NCI-H526 treated with DMSO at 0.1 percent for 48 hours (cell line): ENCODE measurements around the gene NUDT2.
"Not testable (repeated sequence)": the region's sequence is repeated elsewhere in the genome, so short reads cannot be mapped to it uniquely, and the experiment has no call there.

ENCODE experiments used
- DNase-seq: peaks from one replicate; lab custom pipeline; 2025; lab: John Stamatoyannopoulos, UW

Gene NUDT2

DNA sequence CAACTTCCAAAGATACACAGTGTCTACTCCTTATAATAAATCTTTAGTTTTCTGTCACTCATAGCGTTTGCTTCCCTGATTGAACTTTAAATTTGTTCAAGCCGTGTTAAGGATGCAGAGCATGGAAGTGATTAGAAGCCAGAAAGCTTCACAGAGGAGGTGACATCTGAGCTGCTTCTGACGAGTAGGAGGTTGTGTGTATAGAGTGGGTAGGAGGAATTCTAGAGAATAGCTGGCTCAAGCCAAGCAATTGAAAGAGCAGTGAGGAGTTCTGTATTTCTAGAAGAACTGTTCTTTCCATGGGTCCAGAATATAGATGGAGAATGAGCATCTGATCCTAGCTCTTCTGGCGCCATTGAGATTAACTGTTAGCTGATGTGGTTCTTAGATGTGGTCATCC is 6.0 kb downstream of the NUDT2 start:
- no peak for DNase-seq

DNA sequence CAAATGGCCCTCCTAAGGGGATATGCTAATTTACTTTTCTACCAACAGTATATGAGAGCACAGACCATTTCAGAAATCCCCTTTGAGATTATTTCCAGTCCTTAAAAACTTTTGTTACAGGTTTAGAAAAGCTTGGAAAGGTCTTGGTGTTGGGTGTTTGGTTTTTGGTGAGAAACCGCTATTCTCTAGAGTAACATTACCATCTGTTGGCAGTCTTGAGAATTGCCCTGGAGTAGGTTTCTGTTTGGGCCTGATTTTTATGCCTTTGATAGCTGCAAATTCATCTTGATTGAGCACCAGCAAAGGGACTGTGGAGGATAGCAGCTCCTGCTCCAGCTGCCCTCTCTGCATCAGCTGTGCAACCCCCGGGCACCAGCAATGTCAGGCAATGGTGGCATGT is 8.0 kb downstream of the NUDT2 start:
- DNase-seq = no peak

DNA sequence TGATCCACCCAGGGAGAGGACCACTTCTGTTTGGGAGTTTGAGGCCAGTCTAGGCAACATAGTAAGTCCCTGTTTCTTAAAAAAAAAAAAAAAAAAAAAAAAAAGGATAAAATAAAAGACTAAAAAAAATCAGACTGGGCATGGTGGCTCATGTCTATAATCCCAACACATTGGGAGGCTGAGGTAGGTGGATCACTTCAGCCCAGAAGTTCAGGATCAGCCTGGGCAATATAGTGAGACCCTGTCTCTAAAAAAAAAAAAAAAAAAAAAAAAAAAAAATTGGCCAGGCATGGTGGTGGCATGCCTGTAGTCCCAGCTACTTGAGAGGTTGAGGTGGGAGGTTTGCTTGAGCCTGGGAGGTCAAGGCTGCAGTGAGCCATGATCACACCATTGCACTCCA is 8.7 kb downstream of the NUDT2 start:
- not testable (repeated sequence) for DNase-seq

DNA sequence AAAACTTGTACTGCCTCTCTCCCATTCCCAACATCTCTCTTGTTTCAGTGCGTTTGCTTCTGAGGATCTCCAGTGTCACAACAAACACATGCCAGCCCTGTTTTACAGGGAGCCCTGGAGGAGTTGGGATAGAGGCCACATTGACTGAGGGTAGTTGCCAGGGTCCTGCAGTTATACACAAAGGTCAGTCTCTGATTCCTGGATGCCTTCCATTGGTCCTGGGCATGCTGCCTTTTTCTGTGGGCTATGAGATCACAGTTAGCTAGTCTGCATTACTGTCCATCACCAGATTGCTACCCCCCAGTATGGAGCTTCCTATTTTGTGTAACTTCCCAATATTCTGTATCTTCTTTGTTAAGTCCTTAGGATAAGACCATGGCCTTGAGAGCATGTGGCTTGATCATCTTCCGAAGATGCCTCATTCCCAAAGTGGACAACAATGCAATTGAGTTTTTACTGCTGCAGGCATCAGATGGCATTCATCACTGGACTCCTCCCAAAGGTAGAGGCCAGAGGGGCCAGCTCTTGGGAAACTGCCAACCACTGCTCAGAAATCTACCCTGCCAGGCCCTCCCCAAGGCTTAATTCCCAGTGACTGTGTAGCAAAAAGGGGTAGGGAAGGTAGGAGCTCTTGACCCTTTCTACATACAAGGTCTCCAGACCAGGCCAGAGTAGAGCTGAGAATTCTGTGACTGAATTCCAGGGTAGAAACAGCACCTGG is 9.5 kb downstream of the NUDT2 start:
- DNase-seq = no peak

DNA sequence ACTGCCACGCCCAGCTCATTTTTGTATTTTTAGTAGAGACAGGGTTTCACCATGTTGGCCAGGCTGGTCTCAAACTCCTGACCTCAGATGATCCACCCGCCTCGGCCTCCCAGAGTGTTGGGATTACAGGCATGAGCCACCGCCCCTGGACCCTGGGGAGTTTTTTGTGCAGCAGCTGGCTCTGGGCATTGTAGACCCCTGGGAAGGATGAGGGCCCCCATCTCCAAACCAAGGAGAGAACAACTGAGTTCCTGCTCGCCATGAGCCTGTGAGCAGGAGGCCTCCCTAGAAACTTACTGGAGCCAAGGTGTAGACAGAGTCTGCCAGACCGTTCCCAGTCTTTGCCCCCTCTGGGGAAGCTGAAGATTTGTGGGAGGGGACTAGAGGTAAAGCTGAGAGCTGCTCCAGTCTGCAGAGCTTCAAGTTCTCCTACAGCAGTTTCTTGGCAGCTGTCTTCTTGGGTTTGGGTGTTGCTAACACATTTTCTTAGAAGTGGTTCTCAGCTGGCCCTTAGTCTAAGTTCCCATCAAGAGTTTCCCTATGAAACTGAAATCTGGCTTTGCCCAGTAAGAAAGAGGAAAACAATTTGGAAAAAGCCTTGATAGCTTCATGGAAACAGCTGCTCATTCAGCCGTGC is 12.4 kb downstream of the NUDT2 start:
- no peak for DNase-seq

DNA sequence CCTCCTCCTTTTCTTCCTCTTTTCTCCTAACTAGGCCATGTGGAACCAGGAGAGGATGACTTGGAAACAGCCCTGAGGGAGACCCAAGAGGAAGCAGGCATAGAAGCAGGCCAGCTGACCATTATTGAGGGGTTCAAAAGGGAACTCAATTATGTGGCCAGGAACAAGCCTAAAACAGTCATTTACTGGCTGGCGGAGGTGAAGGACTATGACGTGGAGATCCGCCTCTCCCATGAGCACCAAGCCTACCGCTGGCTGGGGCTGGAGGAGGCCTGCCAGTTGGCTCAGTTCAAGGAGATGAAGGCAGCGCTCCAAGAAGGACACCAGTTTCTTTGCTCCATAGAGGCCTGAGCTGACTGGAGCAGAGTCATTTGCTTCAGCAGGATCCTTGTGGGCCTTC is 13.7 kb downstream of the NUDT2 start:
- no peak for DNase-seq

DNA sequence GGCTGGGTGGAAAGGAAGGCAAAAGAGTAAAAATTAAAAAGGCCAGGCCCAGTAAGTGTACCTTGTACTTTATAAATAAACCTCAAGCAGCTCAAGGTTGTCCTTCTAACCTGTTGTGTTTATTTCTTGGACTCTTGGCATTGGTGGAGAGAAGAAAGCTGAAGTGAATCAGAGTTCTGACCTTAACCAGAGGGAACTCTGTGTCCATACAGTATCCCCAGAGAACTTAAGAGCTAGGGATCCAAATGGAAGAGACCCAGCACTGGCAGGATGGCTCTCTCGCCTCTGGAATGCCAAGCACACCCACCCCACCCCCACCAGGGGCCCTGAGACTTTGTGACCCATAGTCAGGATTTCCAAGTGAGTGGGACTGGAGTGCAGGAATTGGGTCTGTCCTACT is 14.2 kb downstream of the NUDT2 start:
- DNase-seq = no peak

DNA sequence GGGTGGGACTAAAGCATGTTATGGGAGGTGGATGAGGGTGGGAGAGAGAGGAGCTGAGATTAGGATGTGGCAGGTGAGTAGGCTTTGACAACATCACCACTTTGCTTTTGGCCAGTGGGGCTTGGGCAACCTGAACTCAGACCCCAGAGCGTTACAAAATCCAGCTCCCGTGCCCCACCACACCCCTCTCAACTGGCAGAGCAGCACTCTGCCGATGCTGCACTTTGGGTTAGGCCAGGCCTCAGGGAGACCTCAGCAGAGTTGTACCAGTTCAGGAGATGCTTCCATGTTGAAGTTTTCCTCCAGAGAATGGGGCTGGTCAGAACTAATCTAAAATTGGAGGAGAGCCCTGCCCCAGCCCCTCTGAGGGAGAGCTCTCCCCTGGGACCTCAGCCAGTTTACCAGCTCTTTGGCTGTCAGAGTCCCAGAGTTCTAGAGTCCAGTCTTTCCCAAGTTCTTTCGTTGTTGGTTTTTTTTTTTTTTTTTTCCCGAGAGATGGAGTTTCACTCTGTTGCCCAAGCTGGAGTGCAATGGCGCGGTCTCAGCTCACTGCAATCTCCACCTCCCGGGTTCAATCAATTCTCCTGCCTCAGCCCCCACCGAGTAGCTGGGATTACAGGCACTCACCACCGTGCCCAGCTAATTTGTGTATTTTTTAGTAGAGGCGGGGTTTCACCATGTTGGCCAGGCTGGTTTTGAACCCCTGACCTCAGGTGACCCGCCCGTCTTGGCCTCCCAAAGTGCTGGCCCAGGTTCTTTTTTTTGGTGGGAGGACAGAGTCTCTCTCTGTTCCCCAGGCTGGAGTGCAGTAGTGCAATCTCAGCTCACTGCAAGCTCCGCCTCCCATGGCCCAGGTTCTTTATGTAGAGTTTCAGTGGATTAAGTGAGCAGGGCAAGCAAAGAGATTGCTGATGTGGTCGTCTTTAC is 17.8 kb downstream of the NUDT2 start:
- DNase-seq = no peak

DNA sequence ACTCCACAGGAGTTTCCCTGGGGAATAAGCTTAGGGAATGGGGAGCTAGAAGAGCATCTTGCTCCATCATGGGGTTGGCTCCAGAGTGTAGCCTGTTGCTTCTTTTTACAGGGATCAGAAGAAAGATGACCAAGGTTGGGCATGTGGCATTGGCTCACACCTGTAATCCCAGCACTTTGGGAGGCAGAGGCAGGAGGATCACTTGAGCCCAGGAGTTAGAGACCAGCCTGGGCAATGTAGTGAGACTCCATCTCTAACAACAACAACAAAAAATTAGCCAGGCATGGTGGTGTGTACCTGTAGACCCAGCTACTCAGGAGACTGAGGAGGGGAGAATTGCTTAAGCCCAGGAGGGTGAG is 18.4 kb downstream of the NUDT2 start:
- DNase-seq = no peak

DNA sequence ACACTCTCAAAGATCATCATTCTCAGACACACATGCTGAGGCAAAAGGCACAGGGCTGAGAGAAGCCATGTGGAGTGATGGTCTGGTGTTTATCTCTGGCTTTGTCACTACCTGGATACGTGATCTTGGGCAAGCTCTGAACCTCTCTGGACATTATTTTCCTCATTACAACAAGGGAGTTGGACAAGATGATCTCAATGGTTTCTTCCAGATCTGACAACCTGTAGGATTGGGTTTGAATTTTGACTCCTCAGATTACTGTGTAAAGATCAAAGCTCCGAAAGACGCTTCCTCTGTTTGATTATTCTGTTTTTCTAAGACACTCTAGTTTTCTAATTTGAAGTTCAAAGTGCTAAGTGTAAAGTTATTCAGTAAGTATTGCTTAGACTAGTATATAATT is 20.0 kb downstream of the NUDT2 start:
- no peak for DNase-seq

DNA sequence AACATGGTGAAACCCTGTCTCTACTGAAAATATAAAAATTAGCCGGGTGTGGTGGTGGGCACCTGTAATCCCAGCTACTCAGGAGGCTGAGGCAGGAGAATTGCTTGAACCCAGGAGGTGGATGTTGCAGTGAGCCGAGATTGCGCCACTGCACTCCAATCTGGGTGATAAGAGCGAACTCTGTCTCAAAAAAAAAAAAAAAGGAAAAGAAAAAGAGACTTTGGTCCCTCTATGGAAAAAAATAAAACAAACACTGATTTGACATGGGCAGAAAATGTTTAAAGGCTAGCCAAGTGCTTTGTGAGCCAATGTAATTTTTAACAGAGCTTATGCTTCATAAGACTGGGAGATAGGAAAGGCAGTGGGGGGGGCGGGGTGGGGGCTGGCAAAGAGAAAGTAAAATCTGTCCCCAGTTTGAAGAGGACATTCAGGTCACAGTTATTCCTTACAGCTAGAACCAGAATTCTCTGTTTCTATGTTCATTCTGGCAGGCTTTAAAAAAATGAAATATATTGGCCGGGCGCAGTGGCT is 22.8 kb downstream of the NUDT2 start:
- not testable (repeated sequence) for DNase-seq

DNA sequence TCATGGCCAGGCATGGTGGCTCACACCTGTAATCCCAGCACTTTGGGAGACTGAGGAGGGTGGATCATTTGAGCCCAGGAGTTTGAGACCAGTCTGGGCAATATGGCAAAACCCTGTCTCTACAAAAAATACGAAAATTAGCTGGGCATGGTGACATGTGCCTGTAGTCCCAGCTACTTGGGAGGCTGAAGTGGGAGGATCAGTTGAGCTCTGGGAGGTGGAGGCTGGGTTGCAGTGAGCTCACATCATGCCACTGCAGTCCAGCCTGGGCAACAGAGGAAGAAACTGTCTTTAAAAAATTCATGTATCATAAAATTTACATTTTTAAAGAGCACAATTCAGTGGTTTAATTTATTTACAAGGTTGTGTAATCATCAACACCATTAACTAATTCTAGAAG is 23.6 kb downstream of the NUDT2 start:
- DNase-seq = not testable (repeated sequence)

DNA sequence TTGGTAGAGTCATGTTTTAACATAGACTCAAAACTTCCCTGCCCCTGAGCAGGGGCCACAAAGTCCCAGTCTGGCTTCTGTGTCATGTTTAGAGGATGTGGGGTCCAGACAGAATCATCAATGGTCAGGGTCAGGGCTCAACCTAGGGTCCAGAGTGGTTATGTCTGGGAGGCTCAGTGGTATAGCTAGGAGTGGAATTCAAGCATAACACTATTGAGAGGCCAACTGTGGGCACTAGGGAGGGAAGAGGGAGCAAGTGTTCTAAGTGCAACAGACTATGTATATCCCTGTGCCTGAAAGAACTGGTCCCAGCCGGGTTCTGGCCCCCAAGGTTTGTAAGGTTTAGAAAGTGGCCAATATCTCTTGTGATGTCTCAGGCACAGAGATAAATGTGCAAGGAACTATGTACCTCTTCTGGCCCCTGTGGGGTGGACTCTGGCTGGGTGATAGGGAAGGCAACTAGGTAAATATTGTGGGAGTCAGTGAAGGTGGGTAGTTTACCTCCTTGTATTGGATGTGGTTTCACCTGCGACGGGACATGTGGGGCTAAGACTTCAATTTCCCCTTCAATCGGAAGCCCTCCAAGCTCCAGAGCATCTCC is 33.3 kb downstream of the NUDT2 start:
- no peak for DNase-seq

DNA sequence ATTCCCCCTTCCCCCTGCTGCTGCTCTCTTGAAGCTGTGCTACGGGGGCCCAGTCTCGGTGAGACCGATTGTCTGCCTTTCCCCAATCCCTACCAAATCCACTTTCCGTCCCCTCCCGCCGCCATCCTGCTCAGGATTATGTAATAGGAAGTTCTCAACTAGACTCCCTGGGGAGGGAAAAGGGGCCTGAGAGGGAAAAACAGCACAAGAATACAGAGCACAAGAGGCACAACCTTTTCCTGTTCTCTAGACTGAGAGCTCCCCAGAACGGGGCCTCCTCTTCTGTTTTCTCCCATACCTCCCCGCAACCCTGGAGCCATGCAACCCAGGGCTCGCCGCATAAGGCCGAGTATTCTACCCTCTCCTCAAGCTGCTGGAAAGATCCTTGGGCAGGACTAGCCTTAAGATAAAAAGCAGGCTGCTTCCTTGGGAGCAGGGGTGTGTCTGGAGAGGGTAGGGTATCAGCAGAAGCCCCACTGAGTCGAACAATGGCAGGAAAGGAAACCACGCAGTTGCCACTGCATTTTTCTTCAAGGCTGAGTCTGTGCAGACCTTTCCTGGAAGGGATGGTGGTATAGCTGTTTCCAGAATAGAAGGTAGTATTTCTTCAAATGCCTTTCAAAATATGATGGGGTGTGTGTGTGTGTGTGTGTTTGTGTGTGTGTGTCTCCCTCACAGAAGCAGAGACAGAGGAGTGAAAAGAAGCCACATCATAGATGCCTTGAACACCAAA is 34.4 kb downstream of the NUDT2 start:
- DNase-seq = no peak

DNA sequence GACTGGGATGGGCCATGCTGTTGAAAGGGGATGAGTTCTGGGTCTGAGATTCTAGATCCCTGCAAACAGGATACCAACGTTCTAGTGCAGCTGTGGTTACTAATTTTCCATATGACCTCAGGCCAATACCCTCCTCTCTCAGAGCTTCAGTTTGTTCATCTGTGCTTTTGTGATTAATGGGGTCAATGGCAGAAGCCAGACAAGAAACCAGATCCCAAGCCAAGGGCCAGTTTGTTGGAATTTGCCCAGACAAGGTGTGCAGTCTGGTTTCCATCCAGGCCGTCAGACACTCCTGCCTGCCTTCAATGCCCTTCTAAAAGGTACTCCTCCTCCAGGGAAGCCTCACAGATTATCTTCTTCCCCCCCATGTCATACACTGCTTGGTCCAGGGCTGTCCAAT is 35.9 kb downstream of the NUDT2 start:
- DNase-seq = no peak

DNA sequence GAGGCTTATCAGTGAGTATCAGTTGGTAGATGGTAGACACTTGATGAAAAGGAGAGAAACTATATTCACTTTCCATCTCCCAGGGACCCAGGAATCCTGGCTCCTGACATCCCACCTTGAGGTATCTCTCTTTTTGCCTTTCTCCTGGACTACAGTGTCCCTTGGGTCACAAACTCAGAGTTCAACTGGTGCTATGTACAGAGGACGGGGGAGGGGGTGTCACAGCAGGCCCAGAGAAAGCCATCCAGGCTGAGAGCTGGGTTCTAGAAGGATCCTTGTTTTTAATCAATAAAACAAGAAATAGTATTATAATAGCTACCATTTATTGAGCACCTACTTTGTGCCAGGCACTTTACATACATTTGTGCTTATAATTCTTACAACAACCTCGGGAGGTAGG is 37.0 kb downstream of the NUDT2 start:
- DNase-seq = no peak

DNA sequence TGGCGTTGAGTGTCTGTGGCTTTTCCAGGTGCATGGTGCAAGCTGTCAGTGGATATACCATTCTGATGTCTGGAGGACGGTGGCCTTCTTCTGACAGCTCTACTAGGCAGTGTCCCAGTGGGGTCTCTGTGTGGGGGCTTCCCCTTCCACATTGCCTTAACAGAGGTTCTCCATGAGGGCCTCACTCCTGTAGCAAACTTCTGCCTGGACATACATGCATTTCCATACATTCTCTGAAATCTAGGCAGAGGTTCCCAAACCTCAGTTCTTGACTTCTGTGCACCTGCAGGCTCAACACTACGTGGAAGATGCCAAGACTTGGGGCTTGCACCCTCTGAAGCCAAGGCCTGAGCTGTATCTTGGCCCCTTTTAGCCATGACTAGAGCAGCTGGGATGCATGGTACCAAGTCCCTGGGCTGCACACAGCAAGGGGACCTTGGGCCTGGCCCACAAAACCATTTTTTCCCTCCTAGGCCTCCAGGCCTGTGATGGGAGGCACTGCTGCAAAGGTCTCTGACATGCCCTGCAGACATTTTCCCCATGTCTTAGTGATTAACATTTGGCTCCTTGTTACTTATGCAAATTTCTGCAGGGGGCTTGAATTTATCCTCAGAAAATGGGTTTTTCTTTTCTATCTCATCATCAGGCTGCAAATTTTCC is 38.5 kb downstream of the NUDT2 start:
- DNase-seq = not testable (repeated sequence)

DNA sequence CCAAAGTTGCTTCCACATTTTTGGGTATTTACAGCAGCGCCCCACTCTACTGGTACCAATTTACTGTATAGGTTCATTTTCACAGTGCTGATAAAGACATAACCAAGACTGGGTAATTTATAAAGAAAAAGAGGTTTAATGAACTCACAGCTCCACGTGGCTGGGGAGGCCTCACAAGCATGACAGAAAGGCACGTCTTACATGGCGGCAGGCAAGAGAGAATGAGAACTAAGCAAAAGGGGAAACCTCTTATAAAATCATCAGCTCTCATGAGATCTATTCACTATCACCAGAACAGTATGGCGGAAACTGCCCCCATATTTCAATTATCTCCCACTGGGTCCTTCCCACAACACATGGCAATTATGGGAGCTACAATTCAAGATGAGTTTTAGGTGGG is 39.4 kb downstream of the NUDT2 start:
- not testable (repeated sequence) for DNase-seq

DNA sequence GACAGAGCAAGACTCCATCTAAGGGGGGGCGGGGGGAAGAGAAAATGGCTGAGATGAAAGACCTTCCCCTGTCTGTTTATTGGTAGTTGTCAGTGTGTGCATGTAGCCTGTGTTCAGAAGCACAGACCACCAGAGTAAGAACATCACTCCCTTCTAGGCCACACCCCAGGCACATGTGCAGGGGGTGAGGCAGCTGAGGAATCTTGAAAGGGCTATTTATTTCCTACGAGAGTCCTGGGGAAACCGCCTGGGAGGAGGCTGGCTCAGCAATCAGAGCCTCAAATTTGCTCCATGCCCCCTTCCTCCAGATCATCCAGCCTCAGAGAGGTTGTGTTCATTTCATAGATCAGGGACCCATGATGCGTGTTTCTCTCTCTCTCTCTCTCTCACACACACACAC is 40.3 kb downstream of the NUDT2 start:
- no peak for DNase-seq

DNA sequence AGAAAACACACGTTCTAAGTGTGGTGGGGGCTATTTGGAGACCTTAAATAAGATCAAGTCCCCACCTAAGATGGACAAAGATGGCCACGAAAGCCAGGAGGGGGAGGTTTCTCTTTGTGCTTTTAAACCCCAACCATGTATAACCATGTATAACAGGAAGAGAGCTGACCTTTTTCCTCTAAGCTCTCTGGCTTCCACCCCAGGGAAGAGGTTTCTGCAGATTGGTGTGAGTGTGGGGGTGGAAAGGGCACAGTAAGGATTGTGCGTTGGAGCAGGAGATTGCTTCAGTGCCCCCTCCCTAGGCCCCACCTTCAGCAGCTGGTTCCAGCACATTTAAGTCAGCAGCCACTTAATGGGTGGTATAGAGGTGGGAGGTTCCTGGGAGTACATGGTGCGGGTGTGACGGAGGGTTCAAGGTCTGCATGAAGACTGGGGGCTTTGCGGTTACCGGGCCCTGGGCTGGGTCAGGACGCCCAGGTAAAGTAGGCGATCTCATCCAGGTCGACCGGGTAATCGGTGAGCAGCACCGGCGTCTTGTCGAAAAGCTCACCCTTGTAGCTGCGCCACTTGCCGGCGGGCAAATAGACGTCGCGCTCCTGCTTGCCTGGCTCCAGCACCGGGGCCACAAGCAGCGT is 41.1 kb downstream of the NUDT2 start:
- DNase-seq = no peak
